IPS-NIHi7 (cell line): ENCODE measurements around the gene CALCOCO1.

ENCODE experiments used
- DNase-seq: peaks from one replicate; pipeline ENCODE4 v3.0.0; 2012; ENCODE audit warnings: mixed read lengths; ENCODE audit errors: extremely low spot score

CALCOCO1 gene

DNA sequence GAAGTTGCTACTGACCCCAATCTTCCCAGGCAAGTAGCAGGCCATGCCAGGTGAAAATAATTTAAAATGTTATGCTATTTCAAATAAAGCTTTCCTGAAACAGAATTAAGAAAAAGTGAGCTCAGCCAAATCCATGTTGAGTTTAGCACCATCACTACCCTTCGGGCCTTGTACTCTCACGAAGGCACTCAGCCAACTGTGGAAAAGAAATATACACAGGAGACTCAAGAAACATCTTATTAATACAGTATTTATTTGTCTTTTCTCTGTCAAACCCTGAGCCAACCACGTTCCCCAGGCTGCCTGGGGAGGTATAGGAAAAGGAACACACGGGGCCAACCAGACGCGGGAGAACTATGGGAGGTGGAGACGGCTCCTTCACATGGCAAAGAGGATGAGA, 62.3 kb downstream of the CALCOCO1 start:
- DNase-seq: no peak

GRCh38 chr12:53664191-53664590, 63.1 kb downstream of the CALCOCO1 start:
- DNase-seq: no peak

- no peak for DNase-seq
Observed at GRCh38 chr12:53660041-53660440, 67.2 kb downstream of the CALCOCO1 start.

GRCh38 chr12:53659571-53659981, 67.7 kb downstream of the CALCOCO1 start:
- no peak for DNase-seq

DNA sequence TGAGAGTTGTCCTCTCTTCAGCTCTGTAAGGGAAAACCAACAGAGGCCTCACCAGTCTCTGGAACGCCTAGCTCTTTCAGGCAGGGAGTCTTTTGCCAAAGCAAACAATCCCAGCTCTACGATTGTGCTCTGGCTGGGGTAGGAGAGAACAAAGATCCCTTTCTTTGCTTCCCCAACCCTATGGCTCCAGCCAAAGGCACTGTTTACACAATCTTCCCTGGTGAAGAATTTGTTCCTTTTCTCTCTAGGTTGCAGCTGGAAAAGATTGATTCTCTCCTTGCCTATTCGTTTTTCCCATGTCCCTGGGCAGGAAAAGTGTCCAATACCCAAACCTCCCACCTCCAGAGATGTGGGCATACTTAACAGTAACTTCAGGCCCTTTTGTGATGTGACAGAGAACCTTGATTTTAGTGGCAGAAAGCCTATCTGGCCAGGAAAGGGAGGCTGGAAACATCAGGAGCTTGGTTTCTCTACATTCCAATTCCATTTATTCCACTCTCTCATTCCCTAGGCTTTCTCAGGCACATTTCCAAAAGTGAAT, 68.2 kb downstream of the CALCOCO1 start:
- DNase-seq: peak; percentile 33
